WTC11 (cell line): Measurements from ENCODE around the gene CNOT6. TPM values are rescaled to one million over a fixed set of nuclear protein-coding genes. Genes with fewer than 3 reads are reported as not detected.

Experiments
- ATAC-seq: fragments of 200-7000 bp; cut with Tn5 transposase; 2 replicates; pipeline ENCODE4 v1.10.0; 2021; ENCODE audit warnings: mild to moderate bottlenecking, moderate library complexity
- CTCF ChIA-PET: fragments of 300-600 bp; sonication (Branson Sonifier 250); formaldehyde crosslinking; loops from one replicate; lab custom pipeline; 2021; ENCODE audit warnings: antibody characterized with exemption; lab: Charles Lee
- POLR2A ChIA-PET: fragments of 350-600 bp; sonication (Branson Sonifier 250); formaldehyde crosslinking; loops from one replicate; lab custom pipeline; 2021; ENCODE audit warnings: antibody characterized with exemption; lab: Charles Lee
- DNase-seq: peaks from one replicate; pipeline ENCODE4 v3.0.0; 2021; ENCODE audit warnings: low spot score
- H3K27ac Mint-ChIP-seq: 2 replicates; pipeline ENCODE4 v1.8.0; 2021; ENCODE audit warnings: mixed read lengths
- H3K27me3 Mint-ChIP-seq: 2 replicates; pipeline ENCODE4 v1.8.0; 2021; ENCODE audit warnings: low read depth, mild to moderate bottlenecking, moderate library complexity, mixed read lengths
- H3K36me3 Mint-ChIP-seq: 2 replicates; pipeline ENCODE4 v1.8.0; 2021; ENCODE audit warnings: mixed read lengths
- H3K4me1 Mint-ChIP-seq: 2 replicates; pipeline ENCODE4 v1.8.0; 2022; ENCODE audit warnings: mixed read lengths
- H3K4me3 Mint-ChIP-seq: 2 replicates; pipeline ENCODE4 v1.8.0; 2021; ENCODE audit warnings: mild to moderate bottlenecking, moderate library complexity, mixed read lengths
- H3K9me3 Mint-ChIP-seq: 2 replicates; pipeline ENCODE4 v1.8.0; 2021; ENCODE audit warnings: mixed read lengths
- ATF3 ChIP-seq: sonication (generic); formaldehyde crosslinking; conservative IDR thresholded peaks from 2 replicates; pipeline ENCODE4 v1.8.1; 2022; ENCODE audit warnings: mild to moderate bottlenecking, missing genetic modification reagents
- EMX1 ChIP-seq: fragments of 250-450 bp; sonication (Bioruptor Pico); IDR thresholded peaks from 2 replicates; pipeline ENCODE4 v1.8.0; 2021; ENCODE audit warnings: mild to moderate bottlenecking
- ETV6 ChIP-seq: sonication (generic); formaldehyde crosslinking; IDR thresholded peaks from 2 replicates; pipeline ENCODE4 v1.8.1; 2022; ENCODE audit warnings: mild to moderate bottlenecking, missing genetic modification reagents
- FOXP1 ChIP-seq: sonication (generic); formaldehyde crosslinking; IDR thresholded peaks from 2 replicates; pipeline ENCODE4 v1.8.0; 2022; ENCODE audit warnings: missing genetic modification reagents, mild to moderate bottlenecking, moderate library complexity, borderline replicate concordance
- IRF1 ChIP-seq: sonication (generic); formaldehyde crosslinking; IDR thresholded peaks from 2 replicates; pipeline ENCODE4 v1.8.0; 2023; ENCODE audit warnings: missing genetic modification reagents
- IRF2 ChIP-seq: sonication (generic); formaldehyde crosslinking; IDR thresholded peaks from 2 replicates; pipeline ENCODE4 v1.8.0; 2022; ENCODE audit warnings: low read depth, missing genetic modification reagents, borderline replicate concordance
- MXD4 ChIP-seq: fragments of 250-450 bp; sonication (Bioruptor Pico); IDR thresholded peaks from 2 replicates; pipeline ENCODE4 v1.8.0; 2021; ENCODE audit warnings: mild to moderate bottlenecking, moderate library complexity, borderline replicate concordance
- MYBL2 ChIP-seq: sonication (generic); formaldehyde crosslinking; IDR thresholded peaks from 2 replicates; pipeline ENCODE4 v1.8.1; 2023; ENCODE audit warnings: mild to moderate bottlenecking, moderate library complexity, missing genetic modification reagents
- NR3C1 ChIP-seq: sonication (generic); formaldehyde crosslinking; conservative IDR thresholded peaks from 2 replicates; pipeline ENCODE4 v1.8.1; 2023; ENCODE audit warnings: low read depth, mild to moderate bottlenecking, missing genetic modification reagents
- SMAD3 ChIP-seq: sonication (generic); formaldehyde crosslinking; IDR thresholded peaks from 2 replicates; pipeline ENCODE4 v1.8.0; 2022; ENCODE audit warnings: missing genetic modification reagents, mild to moderate bottlenecking, borderline replicate concordance
- TEAD1 ChIP-seq: sonication (generic); formaldehyde crosslinking; IDR thresholded peaks from 2 replicates; pipeline ENCODE4 v1.8.0; 2022; ENCODE audit warnings: mild to moderate bottlenecking, missing genetic modification reagents
- ZBTB21 ChIP-seq: sonication (generic); formaldehyde crosslinking; IDR thresholded peaks from 2 replicates; pipeline ENCODE4 v1.8.1; 2023; ENCODE audit warnings: mild to moderate bottlenecking, missing genetic modification reagents, borderline replicate concordance
- ZNF219 ChIP-seq: sonication (generic); formaldehyde crosslinking; IDR thresholded peaks from 2 replicates; pipeline ENCODE4 v1.8.0; 2023; ENCODE audit warnings: missing genetic modification reagents, mild to moderate bottlenecking, borderline replicate concordance
- ZNF423 ChIP-seq: fragments of 250-450 bp; sonication (Bioruptor Pico); IDR thresholded peaks from 2 replicates; pipeline ENCODE4 v2.1.2; 2022; ENCODE audit warnings: mild to moderate bottlenecking, moderate library complexity
- total RNA-seq: library from RNA; stranded (reverse); gene quantifications from 3 replicates; pipeline ENCODE4 v1.2.3, GENCODE V29; 2021
- TF ChIP-seq, protein P1 (sequence below): fragments of 250-450 bp; sonication (Bioruptor Pico); IDR thresholded peaks from 2 replicates; pipeline ENCODE4 v1.9.0; 2021; ENCODE audit warnings: mild to moderate bottlenecking, borderline replicate concordance
- TF ChIP-seq, protein P2 (sequence below): fragments of 250-450 bp; sonication (Bioruptor Pico); IDR thresholded peaks from 2 replicates; pipeline ENCODE4 v2.1.2; 2022; ENCODE audit warnings: mild to moderate bottlenecking, moderate library complexity
- TF ChIP-seq, protein P3 (sequence below): sonication (generic); formaldehyde crosslinking; IDR thresholded peaks from 2 replicates; pipeline ENCODE4 v1.8.1; 2023; ENCODE audit warnings: mild to moderate bottlenecking, missing genetic modification reagents

Gene CNOT6
- total RNA-seq, 1 experiment from 2014 or later = 41.0 TPM

DNA sequence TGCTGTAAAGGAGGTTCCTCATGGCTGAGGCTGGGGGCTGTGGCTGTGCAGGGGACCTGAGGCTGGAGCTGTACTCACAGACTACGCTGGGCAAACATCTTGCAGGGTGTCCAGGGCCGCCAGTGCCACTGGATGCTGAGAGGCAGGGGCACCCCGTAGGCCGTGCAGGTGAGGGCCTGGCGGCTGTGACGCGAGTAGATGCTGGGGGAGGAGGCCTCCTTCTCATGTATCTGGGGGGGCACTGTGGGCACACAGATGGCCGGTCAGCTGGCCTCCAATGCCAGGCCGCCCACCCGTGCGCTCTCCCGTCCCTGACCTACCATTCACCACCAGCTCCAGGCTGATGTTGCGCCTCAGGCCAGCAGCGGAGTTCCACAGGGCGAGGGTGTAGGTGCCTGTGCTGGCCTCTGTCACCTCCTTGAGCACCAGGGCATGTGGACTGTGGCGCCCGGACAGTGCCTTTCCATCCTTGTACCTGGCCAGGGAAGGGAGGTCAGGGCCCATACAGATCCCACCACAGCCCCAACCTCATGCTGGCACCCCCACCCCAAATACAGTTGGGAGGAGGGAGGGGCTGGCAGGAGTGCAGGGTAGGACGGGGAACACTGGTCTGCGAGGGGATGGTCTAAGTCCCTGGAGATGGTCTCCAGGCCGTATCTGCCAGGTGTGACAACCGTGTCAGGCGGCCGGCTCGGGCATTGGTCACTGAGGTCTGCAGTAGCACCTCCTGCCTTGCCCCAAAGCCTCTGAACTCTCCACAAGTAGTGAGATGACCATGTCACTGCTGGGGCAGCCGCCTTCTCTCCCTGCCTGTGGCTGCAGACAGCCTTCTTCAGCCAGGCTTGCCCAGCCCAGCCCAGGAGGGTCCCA lies 131.8 kb downstream of the CNOT6 start:
- Mint-ChIP-seq H3K27me3 (no peaks in the 10 kb centered on the region), H3K27ac (no peak overlapping the region), H3K9me3 (no peaks in the 10 kb centered on the region), H3K4me1 (peaks cover 2% of the 10 kb centered on the region; the same call in 1 of the 2 replicates), H3K4me3 (no peak overlapping the region), H3K36me3 (no peaks in the 10 kb centered on the region)
- DNase-seq (no peak), ATAC-seq (no peak)
- TF ChIP-seq, protein P1, sequence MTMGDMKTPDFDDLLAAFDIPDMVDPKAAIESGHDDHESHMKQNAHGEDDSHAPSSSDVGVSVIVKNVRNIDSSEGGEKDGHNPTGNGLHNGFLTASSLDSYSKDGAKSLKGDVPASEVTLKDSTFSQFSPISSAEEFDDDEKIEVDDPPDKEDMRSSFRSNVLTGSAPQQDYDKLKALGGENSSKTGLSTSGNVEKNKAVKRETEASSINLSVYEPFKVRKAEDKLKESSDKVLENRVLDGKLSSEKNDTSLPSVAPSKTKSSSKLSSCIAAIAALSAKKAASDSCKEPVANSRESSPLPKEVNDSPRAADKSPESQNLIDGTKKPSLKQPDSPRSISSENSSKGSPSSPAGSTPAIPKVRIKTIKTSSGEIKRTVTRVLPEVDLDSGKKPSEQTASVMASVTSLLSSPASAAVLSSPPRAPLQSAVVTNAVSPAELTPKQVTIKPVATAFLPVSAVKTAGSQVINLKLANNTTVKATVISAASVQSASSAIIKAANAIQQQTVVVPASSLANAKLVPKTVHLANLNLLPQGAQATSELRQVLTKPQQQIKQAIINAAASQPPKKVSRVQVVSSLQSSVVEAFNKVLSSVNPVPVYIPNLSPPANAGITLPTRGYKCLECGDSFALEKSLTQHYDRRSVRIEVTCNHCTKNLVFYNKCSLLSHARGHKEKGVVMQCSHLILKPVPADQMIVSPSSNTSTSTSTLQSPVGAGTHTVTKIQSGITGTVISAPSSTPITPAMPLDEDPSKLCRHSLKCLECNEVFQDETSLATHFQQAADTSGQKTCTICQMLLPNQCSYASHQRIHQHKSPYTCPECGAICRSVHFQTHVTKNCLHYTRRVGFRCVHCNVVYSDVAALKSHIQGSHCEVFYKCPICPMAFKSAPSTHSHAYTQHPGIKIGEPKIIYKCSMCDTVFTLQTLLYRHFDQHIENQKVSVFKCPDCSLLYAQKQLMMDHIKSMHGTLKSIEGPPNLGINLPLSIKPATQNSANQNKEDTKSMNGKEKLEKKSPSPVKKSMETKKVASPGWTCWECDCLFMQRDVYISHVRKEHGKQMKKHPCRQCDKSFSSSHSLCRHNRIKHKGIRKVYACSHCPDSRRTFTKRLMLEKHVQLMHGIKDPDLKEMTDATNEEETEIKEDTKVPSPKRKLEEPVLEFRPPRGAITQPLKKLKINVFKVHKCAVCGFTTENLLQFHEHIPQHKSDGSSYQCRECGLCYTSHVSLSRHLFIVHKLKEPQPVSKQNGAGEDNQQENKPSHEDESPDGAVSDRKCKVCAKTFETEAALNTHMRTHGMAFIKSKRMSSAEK (CRISPR knock-in tag) = no peak
- TF ChIP-seq ZNF423 (CRISPR knock-in tag) (no peak), IRF2 (CRISPR knock-in tag) (no peak), ZBTB21 (no peak), ETV6 (no peak), MXD4 (CRISPR knock-in tag) (no peak), MYBL2 (CRISPR knock-in tag) (no peak), SMAD3 (CRISPR knock-in tag) (no peak), ATF3 (CRISPR knock-in tag) (no peak), NR3C1 (no peak), IRF1 (CRISPR knock-in tag) (no peak), FOXP1 (no peak), EMX1 (CRISPR knock-in tag) (no peak), ZNF219 (CRISPR knock-in tag) (no peak), TEAD1 (CRISPR knock-in tag) (no peak)
- TF ChIP-seq, protein P2, sequence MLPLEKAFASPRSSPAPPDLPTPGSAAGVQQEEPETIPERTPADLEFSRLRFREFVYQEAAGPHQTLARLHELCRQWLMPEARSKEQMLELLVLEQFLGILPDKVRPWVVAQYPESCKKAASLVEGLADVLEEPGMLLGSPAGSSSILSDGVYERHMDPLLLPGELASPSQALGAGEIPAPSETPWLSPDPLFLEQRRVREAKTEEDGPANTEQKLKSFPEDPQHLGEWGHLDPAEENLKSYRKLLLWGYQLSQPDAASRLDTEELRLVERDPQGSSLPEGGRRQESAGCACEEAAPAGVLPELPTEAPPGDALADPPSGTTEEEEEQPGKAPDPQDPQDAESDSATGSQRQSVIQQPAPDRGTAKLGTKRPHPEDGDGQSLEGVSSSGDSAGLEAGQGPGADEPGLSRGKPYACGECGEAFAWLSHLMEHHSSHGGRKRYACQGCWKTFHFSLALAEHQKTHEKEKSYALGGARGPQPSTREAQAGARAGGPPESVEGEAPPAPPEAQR (CRISPR knock-in tag) = no peak
- TF ChIP-seq, protein P3, sequence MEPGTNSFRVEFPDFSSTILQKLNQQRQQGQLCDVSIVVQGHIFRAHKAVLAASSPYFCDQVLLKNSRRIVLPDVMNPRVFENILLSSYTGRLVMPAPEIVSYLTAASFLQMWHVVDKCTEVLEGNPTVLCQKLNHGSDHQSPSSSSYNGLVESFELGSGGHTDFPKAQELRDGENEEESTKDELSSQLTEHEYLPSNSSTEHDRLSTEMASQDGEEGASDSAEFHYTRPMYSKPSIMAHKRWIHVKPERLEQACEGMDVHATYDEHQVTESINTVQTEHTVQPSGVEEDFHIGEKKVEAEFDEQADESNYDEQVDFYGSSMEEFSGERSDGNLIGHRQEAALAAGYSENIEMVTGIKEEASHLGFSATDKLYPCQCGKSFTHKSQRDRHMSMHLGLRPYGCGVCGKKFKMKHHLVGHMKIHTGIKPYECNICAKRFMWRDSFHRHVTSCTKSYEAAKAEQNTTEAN (CRISPR knock-in tag) = no peak
- POLR2A ChIA-PET = no interaction called here
- CTCF ChIA-PET = interaction anchor here (1.2 to 2.2 kb wide), 2 partner anchors 20 to 310 kb away, joined by 3 to 6 read pairs; no protein-coding TSS in a partner anchor
